Activated CD8-positive, alpha-beta memory T cell treated with anti-CD3 and anti-CD28 coated beads, Interleukin-2, amount 10 ng/mL, durations not matched to agents 7 days and 5 days (primary cell): Measurements from ENCODE around the gene RANBP3. TPM values are rescaled to one million over a fixed set of nuclear protein-coding genes. Genes with fewer than 3 reads are reported as not detected.

Experiments used
- ATAC-seq: fragments of 150-1000 bp; cut with Tn5 transposase; one replicate; pipeline ENCODE4 v1.10.0; 2021; ENCODE audit warnings: moderate library complexity
- CTCF ChIA-PET: fragments of 350-600 bp; sonication (Branson Sonifier 250); formaldehyde crosslinking; loops from one replicate; lab custom pipeline; 2021; ENCODE audit warnings: antibody characterized with exemption; lab: Charles Lee
- DNase-seq: peaks from one replicate; pipeline ENCODE4 v3.0.0-alpha.2; 2020
- H3K27ac Mint-ChIP-seq: one replicate; pipeline ENCODE4 v1.8.0; 2021; ENCODE audit warnings: mild to moderate bottlenecking, mixed read lengths
- H3K27me3 Mint-ChIP-seq: one replicate; pipeline ENCODE4 v1.8.0; 2021; ENCODE audit warnings: mixed read lengths
- H3K36me3 Mint-ChIP-seq: one replicate; pipeline ENCODE4 v1.8.0; 2021; ENCODE audit warnings: mild to moderate bottlenecking, mixed read lengths
- H3K4me1 Mint-ChIP-seq: one replicate; pipeline ENCODE4 v1.8.0; 2021; ENCODE audit warnings: mixed read lengths
- H3K4me3 Mint-ChIP-seq: one replicate; pipeline ENCODE4 v1.8.0; 2021; ENCODE audit warnings: mild to moderate bottlenecking, moderate library complexity, mixed read lengths
- H3K9me3 Mint-ChIP-seq: one replicate; pipeline ENCODE4 v1.8.0; 2022; ENCODE audit warnings: low read depth, mixed read lengths
- total RNA-seq, 2 experiments: library from RNA; stranded (reverse); gene quantifications; one replicate each; pipeline ENCODE4 v1.2.3, GENCODE V29; 2021

The RANBP3 gene
- total RNA-seq, 2 experiments from 2014 or later = 97.8 to 108 TPM

DNA sequence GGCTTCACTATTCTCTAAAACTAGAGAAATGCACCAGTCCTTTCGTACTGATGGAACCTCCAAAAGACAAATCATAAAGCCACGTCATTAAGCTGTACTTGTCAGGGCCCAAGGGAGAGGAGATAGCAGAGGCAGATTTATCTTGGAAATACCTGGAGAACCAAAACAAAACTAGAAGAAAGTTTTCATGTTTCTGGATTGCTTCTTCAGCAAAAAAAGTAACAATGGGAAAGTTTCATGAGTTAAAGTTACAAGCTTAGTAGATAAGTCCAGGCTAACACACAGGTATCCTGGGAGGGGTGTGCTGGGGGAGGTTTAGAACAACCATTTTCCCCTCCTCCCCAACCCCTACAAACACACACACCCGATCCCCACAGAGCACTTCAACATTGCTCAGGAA lies 21.6 kb downstream of the RANBP3 start:
- H3K4me3 Mint-ChIP-seq = no peak overlapping the region
- peak overlapping the region; percentile 13 for H3K27ac Mint-ChIP-seq
- H3K36me3 Mint-ChIP-seq = peaks cover 11% of the 10 kb centered on the region
- no peak for DNase-seq
- CTCF ChIA-PET = interaction anchor here (0.9 to 4.6 kb wide), 3 partner anchors 10 to 15 kb away, joined by 3 to 23 read pairs (median 3); no protein-coding TSS in a partner anchor
- no peaks in the 10 kb centered on the region for H3K27me3 Mint-ChIP-seq
- H3K4me1 Mint-ChIP-seq = peaks cover 78% of the 10 kb centered on the region
- no peaks in the 10 kb centered on the region for H3K9me3 Mint-ChIP-seq
- no peak for ATAC-seq

DNA sequence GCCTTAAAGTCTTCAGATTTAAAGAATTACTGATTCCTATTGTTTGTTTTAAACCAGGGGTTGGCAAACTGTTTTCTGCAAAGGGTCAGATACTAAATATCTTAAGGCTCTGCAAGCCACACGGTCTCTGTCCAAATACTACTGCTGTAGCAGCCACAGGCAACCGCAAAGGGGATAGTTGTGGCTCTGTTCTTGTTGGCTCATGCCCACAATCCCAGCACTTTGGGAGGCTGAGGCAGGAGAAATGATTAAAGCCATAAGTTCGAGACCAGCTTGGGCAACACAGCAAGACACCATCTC lies 22.4 kb downstream of the RANBP3 start:
- Mint-ChIP-seq H3K4me1 (peaks cover 80% of the 10 kb centered on the region), H3K4me3 (no peak overlapping the region), H3K27ac (no peak overlapping the region), H3K36me3 (peaks cover 14% of the 10 kb centered on the region), H3K27me3 (no peaks in the 10 kb centered on the region), H3K9me3 (no peaks in the 10 kb centered on the region)
- DNase-seq (no peak), ATAC-seq (no peak)
- CTCF ChIA-PET = interaction anchor here (1.0 to 4.6 kb wide), 3 partner anchors 13 to 152 kb away, joined by 3 to 23 read pairs (median 4); no protein-coding TSS in a partner anchor

DNA sequence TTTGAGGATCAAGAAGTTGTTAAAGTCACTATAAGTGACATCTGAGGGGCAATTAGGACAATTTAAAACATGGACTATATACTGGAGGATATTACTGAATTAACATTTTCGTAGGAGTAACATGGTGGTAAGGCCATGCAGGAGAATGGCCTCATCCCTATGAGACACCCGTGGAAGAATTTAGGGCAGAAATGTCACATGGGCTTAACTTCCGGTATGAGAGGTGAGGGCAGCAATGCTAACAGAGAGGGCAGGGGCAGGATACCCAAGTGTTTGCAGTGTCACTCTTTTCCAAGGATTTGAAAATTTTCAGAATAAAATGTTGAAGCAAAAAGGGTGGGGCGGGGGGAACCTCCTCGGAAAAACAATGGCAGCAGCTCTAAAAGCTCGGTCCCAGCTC lies 23.6 kb downstream of the RANBP3 start:
- CTCF ChIA-PET = interaction anchor here (1.6 to 4.6 kb wide), 2 partner anchors 14 to 150 kb away, joined by 4 to 23 read pairs; no protein-coding TSS in a partner anchor
- peak overlapping the region; percentile 93 for H3K27ac Mint-ChIP-seq
- peak overlapping the region; percentile 53 for H3K4me3 Mint-ChIP-seq
- no peak for DNase-seq
- H3K36me3 Mint-ChIP-seq = peaks cover 16% of the 10 kb centered on the region
- H3K27me3 Mint-ChIP-seq = no peaks in the 10 kb centered on the region
- no peak for ATAC-seq
- no peaks in the 10 kb centered on the region for H3K9me3 Mint-ChIP-seq
- peaks cover 83% of the 10 kb centered on the region for H3K4me1 Mint-ChIP-seq

DNA sequence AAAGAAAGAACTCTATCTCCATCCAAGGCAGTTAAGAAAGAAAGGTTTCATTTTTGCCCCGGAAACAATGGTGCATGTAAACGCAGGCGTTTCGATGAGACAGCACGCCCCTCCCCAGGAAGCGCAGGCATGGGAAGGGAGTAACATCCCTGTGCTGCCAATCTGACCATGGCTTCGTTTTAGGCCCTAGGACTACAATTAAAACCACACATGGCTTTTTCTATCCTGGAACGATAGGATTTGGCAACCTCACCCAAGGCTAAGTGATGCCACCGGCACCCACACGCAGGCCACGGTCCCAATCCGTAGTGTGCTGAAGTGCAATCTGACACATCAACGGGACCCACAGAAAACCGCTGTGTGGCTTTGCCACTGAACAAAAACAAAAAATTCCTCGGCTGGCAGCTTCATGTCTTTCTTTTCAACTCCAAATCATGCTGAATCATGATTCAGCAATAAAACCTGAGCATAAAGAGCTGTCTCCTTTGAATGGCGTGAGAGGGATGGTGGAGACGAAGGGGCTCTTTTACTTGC lies 24.2 kb downstream of the RANBP3 start:
- peaks cover 84% of the 10 kb centered on the region for H3K4me1 Mint-ChIP-seq
- CTCF ChIA-PET = interaction anchor here (0.9 to 4.6 kb wide), 6 partner anchors 8 to 264 kb away, joined by 3 to 23 read pairs (median 4); partner anchors contain the start of gene RPL36
- H3K27ac Mint-ChIP-seq = peak overlapping the region; percentile 93
- ATAC-seq = peak; percentile 49
- no peaks in the 10 kb centered on the region for H3K27me3 Mint-ChIP-seq
- peak overlapping the region; percentile 53 for H3K4me3 Mint-ChIP-seq
- peak; percentile 55 for DNase-seq
- H3K9me3 Mint-ChIP-seq = no peaks in the 10 kb centered on the region
- H3K36me3 Mint-ChIP-seq = peaks cover 16% of the 10 kb centered on the region

DNA sequence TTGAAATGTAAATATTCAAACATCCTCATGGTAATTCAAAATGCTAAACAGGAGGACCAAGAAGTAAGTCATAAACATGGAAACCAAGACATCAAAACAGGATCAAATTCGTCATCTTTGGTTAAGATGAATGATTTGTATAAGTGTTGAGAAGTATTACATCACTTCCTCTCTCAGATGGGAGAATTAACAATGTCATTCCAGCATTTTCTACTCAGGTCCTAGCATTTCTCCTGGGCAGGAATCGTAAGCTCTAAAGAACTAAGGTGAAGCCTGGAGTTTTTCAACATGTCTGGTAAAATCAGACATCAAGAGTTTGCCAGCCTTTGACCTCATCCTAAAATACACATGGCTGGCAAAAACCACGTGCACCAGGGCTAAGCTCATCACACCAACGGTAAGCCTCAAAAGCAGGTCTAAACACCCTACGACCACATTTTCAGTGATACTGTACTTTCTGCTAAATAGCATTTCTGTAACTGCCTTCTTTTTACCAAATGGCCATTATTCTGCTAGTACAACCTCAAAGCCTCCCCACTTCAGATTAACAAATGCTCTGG lies 24.8 kb downstream of the RANBP3 start:
- peak overlapping the region; percentile 93 for H3K27ac Mint-ChIP-seq
- H3K27me3 Mint-ChIP-seq = no peaks in the 10 kb centered on the region
- ATAC-seq = no peak
- CTCF ChIA-PET = interaction anchor here (0.9 to 3.4 kb wide), 5 partner anchors 9 to 263 kb away, joined by 3 to 23 read pairs (median 3); partner anchors contain the start of gene RPL36
- H3K4me3 Mint-ChIP-seq = peak overlapping the region; percentile 53
- no peak for DNase-seq
- peaks cover 86% of the 10 kb centered on the region for H3K4me1 Mint-ChIP-seq
- no peaks in the 10 kb centered on the region for H3K9me3 Mint-ChIP-seq
- H3K36me3 Mint-ChIP-seq = peaks cover 16% of the 10 kb centered on the region

DNA sequence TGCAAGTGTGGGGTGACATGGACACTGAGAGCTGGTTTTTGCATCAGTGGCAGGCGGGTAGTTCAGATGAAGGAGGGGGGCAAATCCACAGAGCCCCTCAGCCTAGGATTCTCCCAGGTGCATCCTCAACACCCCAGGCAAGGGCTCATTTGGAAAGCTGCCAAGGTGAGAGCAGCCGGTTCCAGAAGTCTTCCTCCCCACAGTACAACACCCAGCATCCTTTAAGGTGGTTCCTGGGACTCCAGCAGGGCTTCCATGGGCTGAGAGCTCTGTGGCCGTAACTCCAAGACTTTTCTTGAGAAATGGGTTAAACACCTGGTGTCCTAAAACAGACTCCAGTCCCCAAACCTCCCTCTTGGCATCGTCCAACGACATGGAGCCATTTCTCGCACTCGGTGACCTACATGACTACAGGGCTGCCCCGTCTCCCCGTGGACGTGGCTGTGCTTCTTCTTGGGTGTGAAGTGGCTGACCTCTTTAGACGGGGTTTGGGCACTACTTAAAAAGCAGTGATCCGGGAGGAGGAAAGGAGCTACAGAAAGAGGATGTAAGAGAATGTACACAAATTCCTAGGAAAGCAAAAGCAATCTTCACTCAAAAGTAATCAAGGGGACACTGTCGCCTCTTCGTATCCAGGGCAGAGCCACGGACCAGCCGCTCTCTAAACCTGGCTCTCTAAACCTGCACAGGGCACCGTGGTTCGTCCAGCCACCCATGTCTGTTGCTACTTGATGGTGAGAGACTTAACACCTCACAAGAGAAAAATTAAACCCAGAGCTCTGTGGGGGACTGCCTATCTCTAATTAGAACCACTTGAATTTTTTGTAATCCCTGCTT lies 25.5 kb downstream of the RANBP3 start:
- no peaks in the 10 kb centered on the region for H3K9me3 Mint-ChIP-seq
- H3K36me3 Mint-ChIP-seq = peaks cover 14% of the 10 kb centered on the region
- ATAC-seq (no peak), DNase-seq (no peak)
- peak overlapping the region; percentile 93 for H3K27ac Mint-ChIP-seq
- H3K4me3 Mint-ChIP-seq = no peak overlapping the region
- H3K27me3 Mint-ChIP-seq = no peaks in the 10 kb centered on the region
- H3K4me1 Mint-ChIP-seq = peaks cover 86% of the 10 kb centered on the region
- CTCF ChIA-PET = interaction anchor here (0.9 to 3.4 kb wide), 7 partner anchors 9 to 263 kb away, joined by 3 to 23 read pairs (median 3); partner anchors contain the start of gene RPL36

DNA sequence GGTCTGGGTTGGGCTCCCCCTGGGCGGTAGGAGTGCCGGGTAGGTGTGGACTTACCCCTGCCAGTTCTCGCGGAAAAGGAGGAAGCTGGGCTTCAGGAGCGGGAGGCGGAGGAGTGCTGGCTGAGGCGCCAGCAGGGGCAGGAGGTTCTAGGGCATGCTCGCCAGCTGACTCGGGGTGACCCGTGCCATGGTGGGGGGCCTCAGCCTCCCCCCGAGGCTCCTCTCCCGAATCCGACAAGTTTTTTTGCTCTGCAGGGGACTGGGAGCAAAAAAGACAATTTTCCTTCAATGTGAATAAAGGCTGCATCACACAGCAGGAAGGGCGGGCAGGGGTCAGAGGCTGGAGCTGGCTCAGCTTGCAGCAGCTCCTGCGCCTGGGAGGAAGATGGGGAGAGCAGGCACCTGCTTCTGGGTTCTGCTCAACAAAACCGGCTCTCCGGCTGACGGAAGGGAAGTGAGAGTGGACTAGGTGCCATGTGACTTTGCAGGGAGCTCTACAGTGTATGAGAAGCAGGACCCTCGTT lies 26.5 kb downstream of the RANBP3 start:
- Mint-ChIP-seq H3K27me3 (no peaks in the 10 kb centered on the region), H3K9me3 (no peaks in the 10 kb centered on the region), H3K4me1 (peaks cover 81% of the 10 kb centered on the region), H3K27ac (peak overlapping the region; percentile 83), H3K4me3 (no peak overlapping the region), H3K36me3 (peaks cover 16% of the 10 kb centered on the region)
- ATAC-seq = no peak
- CTCF ChIA-PET = interaction anchor here (1.0 to 3.4 kb wide), 5 partner anchors 10 to 97 kb away, joined by 3 to 23 read pairs (median 4); no protein-coding TSS in a partner anchor
- no peak for DNase-seq

DNA sequence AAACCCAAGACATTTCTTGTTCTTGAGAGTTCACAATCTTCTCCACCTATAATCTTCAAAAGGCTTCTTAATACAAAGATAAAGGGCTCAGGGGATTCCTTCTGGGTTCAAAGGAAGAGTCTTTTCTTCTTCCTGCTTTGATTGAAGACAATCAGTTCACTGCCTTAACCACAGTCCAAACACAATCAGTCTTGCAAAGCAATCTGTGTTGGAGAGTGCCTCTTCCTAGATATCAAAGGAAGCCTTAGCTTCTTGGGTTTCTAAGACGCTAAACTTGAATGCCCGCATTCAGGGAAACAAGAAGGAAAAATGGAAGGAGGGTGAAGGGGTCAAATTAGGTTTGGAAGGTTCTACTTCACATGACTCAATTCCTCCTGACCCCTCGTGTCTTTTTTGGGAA lies 27.2 kb downstream of the RANBP3 start:
- ATAC-seq (no peak), DNase-seq (no peak)
- peak overlapping the region; percentile 83 for H3K27ac Mint-ChIP-seq
- H3K4me3 Mint-ChIP-seq = no peak overlapping the region
- H3K4me1 Mint-ChIP-seq = peaks cover 79% of the 10 kb centered on the region
- CTCF ChIA-PET = interaction anchor here (1.6 to 3.4 kb wide), 4 partner anchors 15 to 123 kb away, joined by 3 to 23 read pairs (median 4); no protein-coding TSS in a partner anchor
- peaks cover 16% of the 10 kb centered on the region for H3K36me3 Mint-ChIP-seq
- H3K9me3 Mint-ChIP-seq = no peaks in the 10 kb centered on the region
- H3K27me3 Mint-ChIP-seq = no peaks in the 10 kb centered on the region

DNA sequence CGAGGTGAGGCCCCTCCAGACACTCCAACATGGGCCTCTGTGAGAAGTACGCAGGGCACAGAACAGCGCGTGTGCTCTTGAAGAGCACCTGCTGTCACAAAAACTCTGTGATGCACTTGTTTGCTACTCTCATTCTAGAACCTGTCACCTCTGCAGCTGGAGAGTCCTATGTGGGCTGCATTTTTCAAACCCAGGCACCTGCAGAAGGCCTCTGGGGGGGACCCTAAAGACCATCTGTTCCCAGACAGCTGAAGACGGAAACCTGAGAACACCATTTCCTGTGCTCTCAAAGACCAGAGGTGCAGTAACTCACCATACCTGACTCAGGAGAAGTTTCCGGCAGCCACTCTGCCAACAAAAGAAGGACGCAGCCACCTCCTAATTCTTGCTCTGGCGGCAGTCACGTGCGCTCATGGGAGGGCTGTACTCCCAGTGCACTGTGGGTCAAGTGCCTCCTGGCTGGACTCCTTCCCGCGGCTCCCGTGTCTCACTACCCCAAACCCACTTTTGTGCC lies 28.1 kb downstream of the RANBP3 start:
- peak overlapping the region; percentile 41 for H3K4me3 Mint-ChIP-seq
- CTCF ChIA-PET = interaction anchor here (1.1 to 1.6 kb wide), 2 partner anchors 18 to 122 kb away, joined by 3 to 5 read pairs; no protein-coding TSS in a partner anchor
- DNase-seq (peak; percentile 56), ATAC-seq (peak; percentile 55)
- peaks cover 72% of the 10 kb centered on the region for H3K4me1 Mint-ChIP-seq
- peak overlapping the region; percentile 83 for H3K27ac Mint-ChIP-seq
- no peaks in the 10 kb centered on the region for H3K27me3 Mint-ChIP-seq
- peaks cover 16% of the 10 kb centered on the region for H3K36me3 Mint-ChIP-seq
- H3K9me3 Mint-ChIP-seq = no peaks in the 10 kb centered on the region

DNA sequence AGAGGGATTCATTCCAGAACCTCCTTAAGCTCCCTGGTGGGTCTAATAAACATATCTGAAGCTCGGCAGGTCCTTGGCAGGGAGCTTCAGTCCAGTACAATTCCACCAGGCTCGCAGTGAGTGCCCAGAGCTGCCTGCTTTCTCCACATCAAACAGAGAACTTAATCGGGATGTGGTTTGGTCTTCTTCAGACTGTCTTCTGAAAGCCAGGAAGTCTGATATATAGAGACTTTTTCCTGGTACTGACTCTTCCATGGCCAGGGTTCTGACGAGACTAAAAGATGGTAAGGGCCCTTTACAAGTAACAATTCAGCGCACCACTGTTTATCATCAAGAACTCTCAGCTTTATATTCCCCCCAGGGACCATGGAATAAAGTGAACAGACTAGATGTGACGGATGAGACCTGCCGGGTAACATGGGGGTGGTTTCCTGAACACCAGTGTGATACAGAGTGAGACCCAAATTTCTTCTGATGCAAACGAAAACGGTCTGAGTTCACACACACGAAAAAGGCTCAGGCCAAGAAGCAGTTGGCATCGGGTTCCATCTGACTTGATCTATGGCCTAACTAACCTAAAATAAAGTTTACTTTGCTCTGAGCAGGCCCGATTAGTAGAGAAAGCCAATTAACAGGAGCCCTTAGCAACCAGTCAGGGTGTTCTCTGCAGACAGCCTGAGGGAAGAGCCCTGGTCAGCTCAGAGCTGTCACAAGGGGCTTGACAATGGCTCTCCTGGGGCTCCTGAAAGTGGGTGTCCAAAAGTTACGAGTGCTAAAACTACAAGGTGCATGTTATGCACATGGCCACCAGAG lies 29.0 kb downstream of the RANBP3 start:
- ATAC-seq (peak; percentile 16), DNase-seq (no peak)
- H3K27me3 Mint-ChIP-seq = no peaks in the 10 kb centered on the region
- H3K27ac Mint-ChIP-seq = peak overlapping the region; percentile 83
- H3K4me3 Mint-ChIP-seq = peak overlapping the region; percentile 14
- CTCF ChIA-PET = interaction anchor here (1.1 to 1.6 kb wide), 5 partner anchors 13 to 121 kb away, joined by 3 to 8 read pairs (median 4); no protein-coding TSS in a partner anchor
- peaks cover 65% of the 10 kb centered on the region for H3K4me1 Mint-ChIP-seq
- H3K36me3 Mint-ChIP-seq = peaks cover 14% of the 10 kb centered on the region
- H3K9me3 Mint-ChIP-seq = no peaks in the 10 kb centered on the region

DNA sequence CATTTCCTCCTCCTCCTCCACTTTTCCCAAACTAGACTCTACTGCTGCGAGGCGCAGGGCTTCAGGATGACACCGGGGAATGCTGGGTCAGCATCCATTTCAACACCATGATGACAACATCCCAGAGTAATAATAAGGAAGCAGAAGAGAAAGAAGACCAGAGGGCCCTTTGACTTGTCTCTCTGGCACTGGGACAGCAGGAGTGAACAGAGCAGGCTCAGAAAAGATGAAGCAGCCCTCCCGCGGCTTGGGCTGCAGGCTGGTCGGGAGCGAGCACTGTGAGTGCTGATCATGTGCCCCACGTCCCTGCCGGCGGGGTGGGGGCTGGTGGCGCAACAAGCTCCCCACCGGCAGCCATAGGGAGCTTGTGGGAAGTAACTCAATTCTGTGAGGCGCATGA lies 30.5 kb downstream of the RANBP3 start:
- H3K36me3 Mint-ChIP-seq = peaks cover 10% of the 10 kb centered on the region
- H3K27ac Mint-ChIP-seq = no peak overlapping the region
- ATAC-seq (no peak), DNase-seq (no peak)
- H3K9me3 Mint-ChIP-seq = no peaks in the 10 kb centered on the region
- peaks cover 50% of the 10 kb centered on the region for H3K4me1 Mint-ChIP-seq
- no peak overlapping the region for H3K4me3 Mint-ChIP-seq
- no peaks in the 10 kb centered on the region for H3K27me3 Mint-ChIP-seq
- CTCF ChIA-PET = interaction anchor here (0.9 to 1.6 kb wide), 3 partner anchors 14 to 143 kb away, joined by 3 to 5 read pairs (median 3); no protein-coding TSS in a partner anchor

DNA sequence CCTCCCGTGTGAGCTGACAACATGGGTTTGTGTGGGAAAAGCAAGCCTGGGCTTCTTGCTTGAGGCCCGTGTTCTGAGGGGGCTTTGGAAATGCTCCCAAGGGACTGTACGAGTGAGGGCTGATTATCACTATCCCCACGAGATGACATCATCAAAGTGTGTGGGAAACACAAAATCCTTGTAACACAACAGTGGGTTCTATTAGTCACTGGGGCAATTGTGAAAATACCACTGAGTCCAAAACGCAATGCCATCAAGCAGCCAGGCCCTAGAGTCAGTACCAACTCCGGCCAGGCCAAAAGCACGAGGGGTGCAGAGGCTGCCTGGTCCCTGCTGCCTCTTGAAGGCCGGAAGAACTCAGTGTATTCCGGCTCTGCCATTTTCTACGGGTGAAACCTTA lies 34.3 kb downstream of the RANBP3 start:
- Mint-ChIP-seq H3K36me3 (peaks cover 3% of the 10 kb centered on the region), H3K4me1 (peaks cover 12% of the 10 kb centered on the region), H3K4me3 (no peak overlapping the region), H3K27ac (no peak overlapping the region), H3K27me3 (no peaks in the 10 kb centered on the region), H3K9me3 (no peaks in the 10 kb centered on the region)
- DNase-seq (no peak), ATAC-seq (no peak)
- CTCF ChIA-PET = no interaction called here
